GM23248 (cell line): ENCODE data around the gene ARMH3. TPM values are rescaled to one million over a fixed set of nuclear protein-coding genes. Genes with fewer than 3 reads are reported as not detected.
"Not testable (repeated sequence)": the region's sequence is repeated elsewhere in the genome, so short reads cannot be mapped to it uniquely, and the experiment has no call there.

ENCODE experiments used
- DNase-seq: peaks from one replicate; pipeline ENCODE4 v3.0.0-alpha.2; 2015
- H2AFZ ChIP-seq: fragments of 200-600 bp; sonication (generic); 2 replicates; pipeline ENCODE4 v1.6.1; 2016; ENCODE audit warnings: antibody characterized with exemption
- H3F3A ChIP-seq: fragments of 200-600 bp; sonication (generic); 2 replicates; pipeline ENCODE4 v1.6.1; 2016; ENCODE audit warnings: mild to moderate bottlenecking, antibody characterized with exemption, mixed run types; ENCODE audit not compliant: insufficient read depth
- H3K27ac ChIP-seq: fragments of 200-600 bp; sonication (generic); 2 replicates; pipeline ENCODE4 v1.5.1; 2016; ENCODE audit warnings: mild to moderate bottlenecking
- H3K27me3 ChIP-seq: fragments of 200-600 bp; sonication (generic); replicated peaks from 2 replicates; pipeline ENCODE4 v1.6.1; 2016; ENCODE audit warnings: mild to moderate bottlenecking; ENCODE audit not compliant: insufficient read depth
- H3K36me3 ChIP-seq: fragments of 200-600 bp; sonication (generic); 2 replicates; pipeline ENCODE4 v1.6.1; 2016; ENCODE audit warnings: low read depth, mild to moderate bottlenecking
- H3K4me1 ChIP-seq: fragments of 200-600 bp; sonication (generic); 2 replicates; pipeline ENCODE4 v1.6.1; 2016; ENCODE audit warnings: mild to moderate bottlenecking; ENCODE audit not compliant: insufficient read depth
- H3K4me2 ChIP-seq: fragments of 200-600 bp; sonication (generic); one replicate; pipeline ENCODE4 v1.6.1; 2016; ENCODE audit warnings: mild to moderate bottlenecking; ENCODE audit not compliant: unreplicated experiment
- H3K4me3 ChIP-seq: fragments of 200-600 bp; sonication (generic); 2 replicates; pipeline ENCODE4 v1.5.1; 2016; ENCODE audit warnings: mild to moderate bottlenecking
- H3K79me2 ChIP-seq: fragments of 200-600 bp; sonication (generic); 2 replicates; pipeline ENCODE4 v1.6.1; 2016; ENCODE audit warnings: mild to moderate bottlenecking; ENCODE audit not compliant: insufficient read depth
- H3K9ac ChIP-seq: fragments of 200-600 bp; sonication (generic); 2 replicates; pipeline ENCODE4 v1.6.1; 2016; ENCODE audit warnings: mild to moderate bottlenecking
- H3K9me2 ChIP-seq: fragments of 200-600 bp; sonication (generic); 2 replicates; pipeline ENCODE4 v1.6.1; 2016; ENCODE audit warnings: mixed run types, mild to moderate bottlenecking, moderate library complexity; ENCODE audit not compliant: insufficient read depth
- H3K9me3 ChIP-seq: fragments of 200-600 bp; sonication (generic); one replicate; pipeline ENCODE4 v1.6.1; 2017; ENCODE audit warnings: low read depth
- H4K20me1 ChIP-seq: fragments of 200-600 bp; sonication (generic); 2 replicates; pipeline ENCODE4 v1.6.0; 2016; ENCODE audit not compliant: insufficient read depth
- EZH2 ChIP-seq: fragments of 200-600 bp; sonication (generic); IDR thresholded peaks from 2 replicates; pipeline ENCODE4 v1.6.1; 2018; ENCODE audit warnings: antibody characterized with exemption, mild to moderate bottlenecking; ENCODE audit not compliant: insufficient read depth, poor library complexity, severe bottlenecking
- EZH2phosphoT487 ChIP-seq: fragments of 200-600 bp; sonication (generic); IDR thresholded peaks from 2 replicates; pipeline ENCODE4 v1.6.1; 2018; ENCODE audit warnings: antibody characterized with exemption, moderate library complexity, mild to moderate bottlenecking, low read depth; ENCODE audit not compliant: insufficient read depth
- WGBS, 2 experiments: methylation state at CpG; one replicate each; pipeline ENCODE4 v1.1.6; 2015 to 2017; ENCODE audit warnings: low lambda C conversion rate in 2 of 2, low coverage in 1 of 2; ENCODE audit errors: missing lambda C conversion rate in 2 of 2; 5-methylcytosine and 5-hydroxymethylcytosine counted together
- in situ Hi-C: fragments of 300-500 bp; cut with MboI; formaldehyde crosslinking; loops from 2 replicates; pipeline ENCODE4 v1.15.0; 2020
- polyA plus RNA-seq: library from polyadenylated mRNA; unstranded; fragments of >200 nt; fragmentation: Nextera tagmentation; extraction: Ambion mirVana; gene quantifications from 2 replicates; pipeline ENCODE4 v1.2.1, GENCODE V29; 2016
- total RNA-seq: library from RNA; depleted of rRNA; stranded (reverse); fragments of >200 nt; shearing (Covaris generic); gene quantifications from 2 replicates; pipeline ENCODE4 v1.2.3, GENCODE V29; 2014

The ARMH3 gene
- total and polyA plus RNA-seq, 2 experiments from 2014 or later: 9.0 to 9.5 TPM

GRCh38 chr10:102059987-102060386 is 4.0 kb upstream of the ARMH3 start:
- Histone ChIP-seq H3K9me2 (no peaks in the 10 kb centered on the region), H3K27me3 (no peaks in the 10 kb centered on the region), H3K9ac (no peak overlapping the region), H3K9me3 (no peaks in the 10 kb centered on the region), H3F3A (0 out of 2 replicates have a peak, but pooled peaks cover 4% of the 10 kb centered on the region), H4K20me1 (no peaks in the 10 kb centered on the region), H3K36me3 (no peaks in the 10 kb centered on the region), H3K79me2 (peaks cover 7% of the 10 kb centered on the region), H3K4me3 (no peak overlapping the region), H3K27ac (no peak overlapping the region), H2AFZ (no peak overlapping the region), H3K4me2 (no peak overlapping the region), H3K4me1 (0 out of 2 replicates have a peak, but pooled peaks cover 3% of the 10 kb centered on the region)
- in situ Hi-C loops: no loop called here
- DNase-seq: no peak
- TF ChIP-seq EZH2phosphoT487: no peak
- TF ChIP-seq EZH2: no peak

- H3K36me3 ChIP-seq, H3K9me2 ChIP-seq, in situ Hi-C loops, H3K27me3 ChIP-seq, H4K20me1 ChIP-seq, H3K9me3 ChIP-seq: not testable (repeated sequence)
- Histone ChIP-seq H2AFZ (peak overlapping the region; percentile 99), H3K9ac (peak overlapping the region; percentile 85), H3K4me2 (peak overlapping the region; percentile 86), H3K79me2 (peaks cover 57% of the 10 kb centered on the region), H3K27ac (peak overlapping the region; percentile 74), H3K4me1 (peaks cover 19% of the 10 kb centered on the region), H3K4me3 (peak overlapping the region; percentile 90), H3F3A (peaks cover 10% of the 10 kb centered on the region)
- WGBS, 2 experiments: 69 to 71% methylated on average over 32 to 34 of the region's 34 CpGs
- peak; percentile 62 for DNase-seq
Observed at GRCh38 chr10:102054881-102055646, 909 bp downstream of the ARMH3 start.

- no peak overlapping the region for H2AFZ ChIP-seq
- H3K4me2 ChIP-seq: no peak overlapping the region
- peaks cover 9% of the 10 kb centered on the region; the same call in 1 of the 2 replicates for H3K4me1 ChIP-seq
- in situ Hi-C loops: no loop called here
- no peak for TF ChIP-seq EZH2
- no peak for TF ChIP-seq EZH2phosphoT487
- H3K27me3 ChIP-seq: no peaks in the 10 kb centered on the region
- no peak overlapping the region for H3K27ac ChIP-seq
- H4K20me1 ChIP-seq: peaks cover 9% of the 10 kb centered on the region
- H3K36me3 ChIP-seq: no peaks in the 10 kb centered on the region
- no peaks in the 10 kb centered on the region for H3F3A ChIP-seq
- no peaks in the 10 kb centered on the region for H3K9me3 ChIP-seq
- H3K4me3 ChIP-seq: no peak overlapping the region
- H3K9ac ChIP-seq: no peak overlapping the region
- H3K9me2 ChIP-seq: no peaks in the 10 kb centered on the region
- H3K79me2 ChIP-seq: peaks cover 99% of the 10 kb centered on the region
- DNase-seq: no peak
- WGBS, 2 experiments: 92 to 94% methylated on average over 2 of the region's 2 CpGs
Observed at GRCh38 chr10:102046095-102046494, 9.9 kb downstream of the ARMH3 start.

GRCh38 chr10:102045292-102045691 is 10.7 kb downstream of the ARMH3 start:
- no peak for DNase-seq
- Histone ChIP-seq H4K20me1 (peaks cover 12% of the 10 kb centered on the region), H3K9me3 (no peaks in the 10 kb centered on the region), H3K9me2 (no peaks in the 10 kb centered on the region), H3K4me1 (peaks cover 9% of the 10 kb centered on the region; the same call in 1 of the 2 replicates), H3K27me3 (no peaks in the 10 kb centered on the region), H3K9ac (no peak overlapping the region), H3K4me2 (no peak overlapping the region), H3F3A (no peaks in the 10 kb centered on the region), H3K36me3 (no peaks in the 10 kb centered on the region), H3K79me2 (peaks cover 97% of the 10 kb centered on the region), H3K4me3 (no peak overlapping the region), H3K27ac (no peak overlapping the region), H2AFZ (no peak overlapping the region)
- in situ Hi-C loops: no loop called here
- TF ChIP-seq EZH2 (no peak), EZH2phosphoT487 (no peak)
- WGBS, 2 experiments: 83 to 85% methylated on average over 3 of the region's 3 CpGs
